DOHH2 (cell line): ENCODE measurements around the gene TLE1.

Experiments used
- CTCF ChIP-seq: fragments of 200-600 bp; sonication (generic); IDR thresholded peaks from one replicate; pipeline ENCODE4 v1.5.1; 2014; ENCODE audit warnings: antibody characterized with exemption, mild to moderate bottlenecking, low read depth, low read length; ENCODE audit not compliant: poor library complexity, severe bottlenecking
- EZH2phosphoT487 ChIP-seq: fragments of 200-600 bp; sonication (generic); IDR thresholded peaks from 2 replicates; pipeline ENCODE4 v1.6.1; 2017; ENCODE audit warnings: borderline replicate concordance, mild to moderate bottlenecking, antibody characterized with exemption, low read length, moderate library complexity, mixed read lengths

- TF ChIP-seq CTCF: no peak
- TF ChIP-seq EZH2phosphoT487: no peak
These were observed 66.7 kb downstream of the TLE1 start for GRCh38 chr9:81622471-81623255.
